NCI-H524 (cell line): ENCODE measurements around the gene MACROD2.
A peak's percentile ranks its signal among the peaks of the same experiment; 100 is the strongest.

Experiments used
- DNase-seq, 2 experiments: peaks; one replicate each; lab custom pipeline; 2025; lab: John Stamatoyannopoulos, UW

The MACROD2 gene

GRCh38 chr20:15220778-15221565 lies 1225.7 kb downstream of the MACROD2 start:
- no peak for DNase-seq

DNA sequence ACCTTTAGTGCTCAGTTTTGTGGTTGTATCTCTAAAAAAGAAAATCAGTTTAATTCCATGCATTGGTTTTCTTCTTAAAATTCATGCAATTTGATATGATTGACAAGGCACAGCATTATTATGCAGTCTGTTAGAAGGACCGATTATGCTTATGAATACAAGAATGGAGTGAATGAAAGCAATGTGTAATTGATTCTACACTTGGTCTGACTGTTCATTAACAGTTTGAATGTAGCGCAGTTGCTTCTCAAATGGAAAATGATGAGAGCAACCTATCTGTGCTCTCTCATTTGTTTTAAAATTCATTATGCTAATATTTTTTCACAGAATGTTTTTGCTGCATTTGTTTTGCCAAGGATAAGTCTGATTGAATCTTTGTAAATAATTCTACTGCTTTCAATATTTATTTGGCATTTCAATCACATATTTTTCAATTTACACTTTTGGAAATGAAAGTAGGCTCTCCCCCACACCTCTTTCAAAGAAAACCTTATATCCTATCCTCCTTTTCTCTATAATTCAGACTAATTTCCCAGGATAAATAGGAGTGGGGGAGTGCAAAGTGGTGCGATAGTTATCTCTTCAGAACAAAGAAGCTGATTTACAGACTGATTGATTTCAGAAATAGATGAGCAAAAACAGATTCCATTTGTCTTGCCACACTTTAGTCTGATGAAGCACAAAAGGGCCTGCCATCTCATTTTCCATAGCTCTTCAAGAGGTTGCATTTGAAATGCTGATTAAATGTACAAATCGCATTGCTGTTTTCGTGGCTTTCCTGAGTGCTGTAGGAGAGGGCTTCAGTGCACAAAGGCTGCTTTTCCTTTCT lies 1227.4 kb downstream of the MACROD2 start:
- DNase-seq: no peak

- no peak for DNase-seq
These were observed 1228.9 kb downstream of the MACROD2 start for GRCh38 chr20:15224199-15224598.

- DNase-seq: no peak
These were observed 1231.8 kb downstream of the MACROD2 start for GRCh38 chr20:15227102-15227501.

DNA sequence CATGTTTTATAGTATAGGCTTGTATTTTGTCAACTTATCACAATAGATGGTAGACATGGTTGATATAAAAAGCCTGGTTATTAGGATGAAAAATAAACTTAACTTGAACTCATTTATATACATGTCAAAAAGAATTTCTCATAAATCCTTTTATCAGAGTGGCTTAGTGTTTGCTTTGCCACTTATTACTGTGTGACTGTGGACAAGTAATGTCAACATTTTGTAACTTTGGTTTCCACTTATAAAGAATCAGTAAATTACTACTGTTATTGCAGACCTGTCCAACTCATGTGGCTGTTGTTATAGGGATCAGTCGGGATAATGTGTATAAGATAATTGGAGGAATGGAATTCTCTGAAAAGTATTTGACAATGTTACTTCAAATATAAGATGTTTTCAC lies 1236.9 kb downstream of the MACROD2 start:
- DNase-seq: no peak

GRCh38 chr20:15235471-15236198 lies 1240.3 kb downstream of the MACROD2 start:
- no peak for DNase-seq

DNA sequence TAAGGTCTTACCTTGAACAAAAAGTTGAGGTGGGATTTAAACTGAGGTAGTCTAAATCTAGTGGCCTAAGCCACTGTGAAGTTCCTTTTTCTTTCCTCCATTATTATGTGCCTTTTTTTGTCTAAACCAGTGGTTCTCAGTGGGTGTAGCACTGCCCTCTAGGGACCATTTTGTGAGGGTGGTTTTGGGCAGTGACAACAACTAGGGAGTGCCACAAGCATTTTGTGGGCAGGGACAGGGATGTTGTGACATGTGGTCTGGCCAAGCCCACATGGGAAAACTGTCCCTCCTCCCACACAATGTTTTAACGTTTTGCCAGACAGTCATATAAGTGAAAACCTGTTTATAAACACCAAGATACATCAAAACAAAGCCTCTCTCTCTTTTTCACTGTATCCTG lies 1241.5 kb downstream of the MACROD2 start:
- peak; percentile 61 to 80 for DNase-seq

DNA sequence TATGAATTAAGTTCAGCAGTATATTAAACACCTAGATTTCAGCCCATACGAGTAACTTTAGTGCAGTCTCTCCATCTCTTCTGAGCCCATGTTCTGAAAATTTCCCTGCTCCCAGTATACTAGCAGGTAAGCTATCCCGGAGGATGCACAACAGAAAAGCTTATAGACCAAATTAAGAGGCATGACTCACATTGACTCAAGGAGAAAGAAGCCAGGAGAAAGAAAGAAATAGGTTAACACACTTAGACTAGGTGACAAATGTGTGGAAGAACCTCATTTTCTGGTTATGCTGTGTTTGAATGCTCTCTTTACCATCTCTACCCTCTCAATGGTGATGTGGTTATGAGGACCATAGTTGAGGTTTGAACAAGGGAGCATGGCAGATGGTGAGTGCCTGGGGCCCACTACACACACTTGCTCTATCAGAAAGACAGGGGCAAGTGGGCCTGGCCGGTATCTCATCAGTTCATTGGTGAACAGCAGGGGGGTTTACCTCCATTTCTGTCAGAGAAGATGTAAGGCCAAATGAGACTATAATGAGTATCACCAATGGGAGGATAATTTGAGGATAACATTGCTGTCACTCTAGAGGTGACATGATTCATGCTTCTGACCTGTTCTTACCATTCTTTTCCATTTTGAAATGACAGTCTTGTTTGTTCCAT lies 1244.4 kb downstream of the MACROD2 start:
- no peak for DNase-seq

- no peak for DNase-seq
These were observed 1245.5 kb downstream of the MACROD2 start for GRCh38 chr20:15240801-15241200.

DNA sequence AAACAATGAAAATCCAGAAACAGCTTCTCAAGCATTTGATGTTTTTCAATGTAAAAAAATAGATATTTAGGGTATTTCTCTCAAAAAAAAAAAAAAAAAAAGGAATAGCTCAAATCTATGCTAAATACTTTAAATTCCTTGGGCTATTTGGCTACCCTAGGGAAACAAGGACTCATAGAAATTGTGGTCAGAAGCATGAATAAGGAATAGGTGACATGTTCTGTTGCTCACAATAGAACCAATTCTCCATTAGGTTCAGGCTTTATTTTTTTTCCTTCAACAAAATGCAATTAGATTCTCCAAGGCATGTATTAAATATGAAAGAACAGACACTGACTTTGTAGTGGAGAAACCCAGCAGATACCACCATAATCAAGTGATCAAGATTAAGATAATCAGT lies 1246.4 kb downstream of the MACROD2 start:
- no peak for DNase-seq

GRCh38 chr20:15242773-15243172 lies 1247.5 kb downstream of the MACROD2 start:
- no peak for DNase-seq

DNA sequence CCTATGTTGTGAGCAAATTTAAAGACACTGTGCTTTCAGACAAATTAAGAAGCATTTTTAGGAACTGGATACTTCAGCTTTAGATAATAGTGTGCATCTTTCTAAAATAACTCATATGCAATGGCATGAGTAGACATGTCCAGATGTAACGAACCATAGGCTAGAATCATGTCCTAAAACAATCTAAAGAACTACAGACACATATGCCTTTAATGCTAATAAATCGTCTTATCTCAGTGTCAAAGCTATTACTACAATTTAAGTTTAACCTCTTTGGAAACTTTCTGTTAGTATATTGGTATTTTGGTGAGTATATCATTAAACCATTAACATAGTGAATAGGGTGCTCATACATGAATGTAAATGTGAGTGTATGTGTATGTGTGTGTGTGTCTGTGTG lies 1250.6 kb downstream of the MACROD2 start:
- DNase-seq: no peak

DNA sequence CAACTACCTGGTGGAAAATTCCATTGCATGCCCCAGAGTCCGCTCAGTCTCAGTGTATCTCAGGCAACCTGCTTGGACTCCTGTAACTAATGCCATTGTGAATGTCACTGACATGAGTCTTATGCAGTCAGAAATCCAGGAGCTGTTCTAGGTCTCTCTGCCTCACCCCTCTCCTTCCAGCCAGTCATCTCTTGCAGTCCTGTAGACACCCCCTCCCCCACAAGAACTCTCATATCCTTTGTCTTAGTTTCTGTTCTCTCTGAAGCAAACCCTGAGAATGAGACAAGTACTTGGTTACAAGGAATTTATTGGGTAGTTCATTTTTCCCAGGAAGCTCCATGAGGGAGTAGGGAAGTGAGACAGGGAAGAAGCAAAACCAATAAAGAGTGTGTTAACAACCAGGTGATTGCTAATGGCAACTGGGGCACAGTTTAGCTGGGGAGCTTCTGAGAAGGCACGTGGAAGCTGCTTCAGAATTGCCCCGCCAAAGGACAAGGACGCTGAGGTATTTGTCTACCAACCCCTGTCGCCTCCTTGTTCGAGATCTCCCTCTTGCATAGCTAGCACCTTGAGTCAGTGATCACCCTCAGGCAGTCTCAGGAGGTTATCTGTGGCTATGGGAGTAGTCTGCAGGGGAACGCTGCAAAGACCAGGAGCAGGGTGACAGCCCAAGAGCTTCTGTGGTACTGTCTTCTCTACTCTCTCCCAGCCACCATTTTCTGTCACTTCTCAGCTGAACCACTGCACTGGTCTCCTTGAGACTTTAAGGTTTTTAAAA lies 1253.5 kb downstream of the MACROD2 start:
- no peak for DNase-seq

- DNase-seq: no peak
These were observed 1255.9 kb downstream of the MACROD2 start for GRCh38 chr20:15251171-15251570.

- no peak for DNase-seq
These were observed 1257.0 kb downstream of the MACROD2 start for GRCh38 chr20:15252304-15252703.

DNA sequence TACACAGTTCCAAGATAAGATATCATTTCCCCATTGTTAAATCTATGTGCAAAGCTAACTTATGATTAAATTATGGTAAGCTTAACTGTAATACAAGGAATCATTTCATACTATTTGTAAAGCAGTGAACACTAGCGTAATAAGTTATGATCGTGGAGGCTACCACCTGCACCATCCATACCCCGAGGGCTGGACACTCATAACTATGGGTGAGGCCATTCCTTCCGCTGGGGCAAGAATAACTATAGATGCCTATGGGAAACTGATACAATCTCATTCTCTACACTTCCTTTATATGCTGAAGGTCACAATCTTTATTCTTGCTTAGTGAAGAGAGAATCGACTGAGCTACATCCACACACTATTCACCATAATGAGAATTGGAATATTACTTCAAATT lies 1258.1 kb downstream of the MACROD2 start:
- DNase-seq: no peak

DNA sequence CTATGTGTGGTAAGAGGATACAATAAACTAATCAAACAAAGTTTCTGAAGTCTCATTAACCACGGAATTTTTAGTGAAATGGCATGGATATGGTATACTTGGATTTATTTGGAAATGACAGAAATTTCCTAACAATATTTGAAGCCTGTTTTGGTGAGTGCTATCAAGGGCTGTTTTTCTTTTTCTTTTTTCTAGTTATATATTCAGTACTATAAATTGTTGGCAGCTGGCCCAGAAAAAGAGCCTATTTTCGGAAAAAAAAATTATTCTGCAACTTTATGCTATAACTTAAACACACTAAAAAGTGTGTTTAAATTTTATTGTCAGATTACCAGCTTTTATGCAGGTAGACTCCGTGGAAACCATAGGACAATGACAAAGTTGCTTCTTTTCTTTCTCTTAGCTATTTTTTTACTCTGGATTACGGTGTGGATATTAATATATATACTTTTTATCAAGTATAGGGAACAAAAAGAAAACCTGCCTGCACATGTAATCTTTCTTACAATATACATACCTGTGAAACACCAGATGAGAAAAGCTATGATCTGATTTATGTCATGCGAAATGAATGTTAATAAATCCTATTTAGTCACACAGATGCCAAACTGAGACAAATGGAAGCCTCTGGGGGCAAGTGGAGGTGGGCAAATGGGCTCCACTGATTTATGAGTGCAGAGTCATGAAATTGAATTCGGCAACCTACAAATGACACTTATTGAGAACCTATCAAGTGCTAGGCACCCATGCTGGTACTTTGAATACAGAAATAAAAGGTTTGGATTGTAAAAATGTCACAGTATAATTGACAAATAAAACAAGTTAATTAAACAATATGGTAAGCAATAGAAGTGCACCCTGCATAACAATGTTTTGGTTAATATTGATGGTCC lies 1261.6 kb downstream of the MACROD2 start:
- DNase-seq: no peak

DNA sequence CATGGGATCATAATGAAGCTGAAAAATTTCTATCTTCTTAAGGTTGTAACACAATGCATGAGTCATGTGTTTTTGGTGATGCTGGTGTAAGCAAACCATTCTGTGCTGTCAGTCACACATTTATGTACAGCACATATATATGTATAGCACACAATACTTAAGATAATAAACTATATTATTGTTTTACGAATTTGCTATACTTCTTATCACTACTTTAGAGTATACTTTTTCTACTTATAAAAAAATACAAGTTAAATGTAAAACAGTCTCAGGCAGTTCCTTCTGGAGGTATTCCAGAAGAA lies 1262.2 kb downstream of the MACROD2 start:
- DNase-seq: no peak

GRCh38 chr20:15265581-15266309 lies 1270.4 kb downstream of the MACROD2 start:
- peak in 1 of 2 experiments; percentile 7 for DNase-seq

DNA sequence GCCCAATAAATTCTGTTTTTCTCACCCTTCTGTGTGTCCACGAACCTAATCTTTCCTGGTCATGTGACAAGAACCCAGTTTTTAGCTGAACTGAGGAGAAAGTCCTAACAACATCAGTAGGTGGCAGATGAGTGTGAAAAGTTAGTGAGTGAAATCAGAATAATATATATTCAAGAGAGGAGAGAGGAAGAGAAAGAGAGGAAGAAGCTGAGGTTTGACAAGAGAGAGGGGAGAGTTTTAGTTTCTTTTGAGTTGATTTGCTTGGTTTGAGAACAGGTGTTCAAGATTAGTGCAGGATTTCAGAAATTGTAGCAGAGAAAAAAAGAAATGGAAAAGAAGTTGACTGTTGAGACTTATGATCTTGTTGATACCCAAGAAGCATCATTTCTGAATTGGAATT lies 1272.6 kb downstream of the MACROD2 start:
- no peak for DNase-seq
